Right cardiac atrium (tissue), 5 donors: ENCODE data around the gene FRY. TPM values are rescaled to one million over a fixed set of nuclear protein-coding genes. Genes with fewer than 3 reads are reported as not detected.

Experiments used
- ATAC-seq, 2 donors: fragments of 200-7000 bp; cut with Tn5 transposase; one replicate each; pipeline versions ENCODE4 v1.8.0 to v1.9.1; 2020; ENCODE audit warnings: moderate library complexity in 2 of 2, mild to moderate bottlenecking in 1 of 2
- DNase-seq, 3 donors: peaks; one replicate each; pipeline ENCODE4 v3.0.0-alpha.2; 2020
- H3K27ac ChIP-seq: one replicate; pipeline ENCODE4 v1.5.1; 2013; ENCODE audit warnings: mild to moderate bottlenecking, low read length, control low read depth, moderate library complexity
- H3K27me3 ChIP-seq: one replicate; pipeline ENCODE4 v1.6.1; 2013; ENCODE audit not compliant: control insufficient read depth, insufficient read depth
- H3K4me1 ChIP-seq: one replicate; pipeline ENCODE4 v1.6.1; 2013; ENCODE audit warnings: low read length; ENCODE audit not compliant: control insufficient read depth, insufficient read depth
- H3K4me3 ChIP-seq: one replicate; pipeline ENCODE4 v1.5.1; 2013; ENCODE audit warnings: low read length, control low read depth
- H3K9me3 ChIP-seq: one replicate; pipeline ENCODE4 v1.6.1; 2013; ENCODE audit warnings: low read length; ENCODE audit not compliant: control insufficient read depth
- WGBS: extraction: QIAGEN DNeasy Blood & Tissue Kit; methylation state at CpG from one replicate; pipeline ENCODE4 v1.1.7; 2013; 5-methylcytosine and 5-hydroxymethylcytosine counted together
- intact Hi-C, 4 donors: fragments of 100-400 bp; cut with DNase I; formaldehyde crosslinking; loops; one replicate each; pipeline versions ENCODE4 v1.11.0 to v1.14.0; 2022 to 2023
- polyA plus RNA-seq: library from polyadenylated mRNA; stranded (reverse); fragments of 200-250 nt; gene quantifications from one replicate; pipeline ENCODE4 v1.2.3, GENCODE V29; 2013
- total RNA-seq, 4 donors: library from RNA; stranded (reverse); fragmentation: NEBNext Ultra II Directional; extraction: Animal tissue kit (Norgen Biotek cat#: 25700); gene quantifications; one replicate each; pipeline ENCODE4 v1.2.1, GENCODE V29; 2021
- donor health status: healthy with polysubstance abuse.
- donor health status: DM: no; HTN: yes; CAD: no.
- donor health status: DM: no; HTN: no; CAD: no.
- donor health status: DM: no; HTN: yes; CAD: no; lungs with severe emphysema.
- donor health status: DM: yes; HTN: yes; CAD: no.

The FRY gene
- total and polyA plus RNA-seq, 5 donors = 29.0 to 139 (median 113) TPM

GRCh38 chr13:32039528-32039927 lies 8.0 kb downstream of the FRY start:
- WGBS = 85% methylated on average over 1 of the region's 1 CpG
- no peak overlapping the region for H3K4me3 ChIP-seq
- intact Hi-C loops = loop anchor here in 1 of 4 donors (10.0 kb wide), 1 partner anchor 105 kb away; no protein-coding TSS in a partner anchor
- no peaks in the 10 kb centered on the region for H3K9me3 ChIP-seq
- DNase-seq (no peak), ATAC-seq (no peak)
- H3K27ac ChIP-seq = no peak overlapping the region
- H3K27me3 ChIP-seq = no peaks in the 10 kb centered on the region
- peaks cover 2% of the 10 kb centered on the region for H3K4me1 ChIP-seq

- no peak for ATAC-seq
- DNase-seq = no peak
- intact Hi-C loops = no loop called here
- Histone ChIP-seq H3K4me3 (no peak overlapping the region), H3K27ac (no peak overlapping the region), H3K4me1 (peaks cover 2% of the 10 kb centered on the region), H3K9me3 (no peaks in the 10 kb centered on the region), H3K27me3 (no peaks in the 10 kb centered on the region)
- 81% methylated on average over 3 of the region's 3 CpGs for WGBS
These were observed 8.6 kb downstream of the FRY start for GRCh38 chr13:32040052-32040642.

GRCh38 chr13:32040689-32041088 lies 9.1 kb downstream of the FRY start:
- Histone ChIP-seq H3K4me3 (no peak overlapping the region), H3K4me1 (peaks cover 2% of the 10 kb centered on the region), H3K27ac (no peak overlapping the region), H3K27me3 (no peaks in the 10 kb centered on the region), H3K9me3 (no peaks in the 10 kb centered on the region)
- DNase-seq = no peak
- WGBS = 84% methylated on average over 3 of the region's 3 CpGs
- intact Hi-C loops = no loop called here
- ATAC-seq = no peak

GRCh38 chr13:32041429-32041828 lies 9.9 kb downstream of the FRY start:
- Histone ChIP-seq H3K9me3 (no peaks in the 10 kb centered on the region), H3K27ac (no peak overlapping the region), H3K4me1 (peaks cover 6% of the 10 kb centered on the region), H3K27me3 (no peaks in the 10 kb centered on the region), H3K4me3 (no peak overlapping the region)
- no peak for ATAC-seq
- WGBS = 93% methylated on average over 5 of the region's 5 CpGs
- no peak for DNase-seq
- intact Hi-C loops = no loop called here

GRCh38 chr13:32042551-32042950 lies 11.0 kb downstream of the FRY start:
- intact Hi-C loops = no loop called here
- no peak overlapping the region for H3K27ac ChIP-seq
- no peak overlapping the region for H3K4me3 ChIP-seq
- ATAC-seq (no peak), DNase-seq (no peak)
- peaks cover 5% of the 10 kb centered on the region for H3K4me1 ChIP-seq
- no peaks in the 10 kb centered on the region for H3K27me3 ChIP-seq
- no peaks in the 10 kb centered on the region for H3K9me3 ChIP-seq

- H3K4me3 ChIP-seq = no peak overlapping the region
- 82% methylated on average over 1 of the region's 1 CpG for WGBS
- H3K27ac ChIP-seq = no peak overlapping the region
- no peaks in the 10 kb centered on the region for H3K9me3 ChIP-seq
- no peak for DNase-seq
- peaks cover 9% of the 10 kb centered on the region for H3K4me1 ChIP-seq
- no peak for ATAC-seq
- intact Hi-C loops = no loop called here
- H3K27me3 ChIP-seq = no peaks in the 10 kb centered on the region
These were observed 12.9 kb downstream of the FRY start for GRCh38 chr13:32044446-32044845.

- Histone ChIP-seq H3K4me1 (peaks cover 9% of the 10 kb centered on the region), H3K9me3 (no peaks in the 10 kb centered on the region), H3K27me3 (no peaks in the 10 kb centered on the region), H3K27ac (no peak overlapping the region), H3K4me3 (no peak overlapping the region)
- ATAC-seq (no peak), DNase-seq (no peak)
- intact Hi-C loops = no loop called here
- 96% methylated on average over 3 of the region's 3 CpGs for WGBS
These were observed 14.0 kb downstream of the FRY start for GRCh38 chr13:32045537-32045936.

- peak; percentile 56 to 58 for ATAC-seq
- 38% methylated on average over 4 of the region's 4 CpGs for WGBS
- H3K4me3 ChIP-seq = no peak overlapping the region
- H3K27me3 ChIP-seq = no peaks in the 10 kb centered on the region
- H3K27ac ChIP-seq = peak overlapping the region; percentile 74
- no peak for DNase-seq
- H3K4me1 ChIP-seq = peaks cover 9% of the 10 kb centered on the region
- intact Hi-C loops = no loop called here
- H3K9me3 ChIP-seq = no peaks in the 10 kb centered on the region
These were observed 14.6 kb downstream of the FRY start for GRCh38 chr13:32045982-32046785.

- Histone ChIP-seq H3K4me1 (peaks cover 9% of the 10 kb centered on the region), H3K9me3 (no peaks in the 10 kb centered on the region), H3K27ac (no peak overlapping the region), H3K4me3 (no peak overlapping the region), H3K27me3 (no peaks in the 10 kb centered on the region)
- ATAC-seq (no peak), DNase-seq (no peak)
- intact Hi-C loops = no loop called here
These were observed 15.5 kb downstream of the FRY start for GRCh38 chr13:32047088-32047487.

GRCh38 chr13:32047793-32048192 lies 16.2 kb downstream of the FRY start:
- Histone ChIP-seq H3K27ac (no peak overlapping the region), H3K9me3 (no peaks in the 10 kb centered on the region), H3K27me3 (no peaks in the 10 kb centered on the region), H3K4me1 (peaks cover 9% of the 10 kb centered on the region), H3K4me3 (no peak overlapping the region)
- WGBS = 88% methylated on average over 5 of the region's 5 CpGs
- intact Hi-C loops = no loop called here
- DNase-seq (no peak), ATAC-seq (no peak)

- H3K27ac ChIP-seq = no peak overlapping the region
- no peaks in the 10 kb centered on the region for H3K9me3 ChIP-seq
- intact Hi-C loops = no loop called here
- H3K4me3 ChIP-seq = no peak overlapping the region
- H3K4me1 ChIP-seq = peaks cover 9% of the 10 kb centered on the region
- DNase-seq (no peak), ATAC-seq (peak; percentile 22 to 72)
- no peaks in the 10 kb centered on the region for H3K27me3 ChIP-seq
These were observed 17.2 kb downstream of the FRY start for GRCh38 chr13:32048816-32049215.
